Measurements from ENCODE around the gene ACSM4. TPM values are rescaled to one million over a fixed set of nuclear protein-coding genes. Genes with fewer than 3 reads are reported as not detected.

Gene ACSM4
- not detected for total RNA-seq
- not detected for polyA plus RNA-seq
- long read RNA-seq, donor 1, partial matches to known transcripts: 26 of 38 reads
- long read RNA-seq, donor 1, other reads (novel, unspliced or antisense): 12 of 38 reads
- long read RNA-seq, donor 2: 0 reads

DNA sequence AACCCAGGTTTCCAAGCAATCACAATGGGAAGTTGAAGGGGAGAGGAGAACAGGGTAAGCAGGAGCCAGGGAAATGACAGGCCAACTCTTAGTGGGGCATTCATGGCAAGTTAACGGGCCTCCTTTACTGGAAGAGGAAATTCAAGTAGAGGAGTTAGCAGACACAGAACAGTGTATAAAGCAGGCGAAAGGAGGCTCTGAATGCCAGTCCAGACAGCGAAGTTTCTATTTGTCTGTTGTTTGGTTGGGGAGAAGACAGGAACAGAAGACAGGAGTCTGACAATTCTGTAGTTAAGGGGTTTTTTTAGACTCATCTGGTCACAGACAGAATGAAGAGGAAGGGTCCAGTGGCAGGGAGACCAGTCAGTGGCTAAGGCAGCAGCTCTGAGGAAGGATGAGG, at the start of gene ACSM4:
TSS of gene ACSM4 (plus strand) at position 301 of the 400 bp plus-strand sequence. CDS start 260 bp downstream, outside the sequence.
- TF ChIP-seq POLR2A (IDR thresholded peaks at IDR 0.05) (no peak), POLR2AphosphoS5 (IDR thresholded peaks at IDR 0.05) (no peak)
- TF ChIP-seq, protein P1, sequence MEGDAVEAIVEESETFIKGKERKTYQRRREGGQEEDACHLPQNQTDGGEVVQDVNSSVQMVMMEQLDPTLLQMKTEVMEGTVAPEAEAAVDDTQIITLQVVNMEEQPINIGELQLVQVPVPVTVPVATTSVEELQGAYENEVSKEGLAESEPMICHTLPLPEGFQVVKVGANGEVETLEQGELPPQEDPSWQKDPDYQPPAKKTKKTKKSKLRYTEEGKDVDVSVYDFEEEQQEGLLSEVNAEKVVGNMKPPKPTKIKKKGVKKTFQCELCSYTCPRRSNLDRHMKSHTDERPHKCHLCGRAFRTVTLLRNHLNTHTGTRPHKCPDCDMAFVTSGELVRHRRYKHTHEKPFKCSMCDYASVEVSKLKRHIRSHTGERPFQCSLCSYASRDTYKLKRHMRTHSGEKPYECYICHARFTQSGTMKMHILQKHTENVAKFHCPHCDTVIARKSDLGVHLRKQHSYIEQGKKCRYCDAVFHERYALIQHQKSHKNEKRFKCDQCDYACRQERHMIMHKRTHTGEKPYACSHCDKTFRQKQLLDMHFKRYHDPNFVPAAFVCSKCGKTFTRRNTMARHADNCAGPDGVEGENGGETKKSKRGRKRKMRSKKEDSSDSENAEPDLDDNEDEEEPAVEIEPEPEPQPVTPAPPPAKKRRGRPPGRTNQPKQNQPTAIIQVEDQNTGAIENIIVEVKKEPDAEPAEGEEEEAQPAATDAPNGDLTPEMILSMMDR (IDR thresholded peaks at IDR 0.05 in 8 of 11, conservative IDR thresholded peaks at IDR 0.05 in 3 of 11): no peak
- no peak within 1 kb of the TSS for H3K27ac ChIP-seq
- intact Hi-C loops (cut with DNase I; ENCODE audit: low total_unique reads): no loop called here
- H3K9me3 ChIP-seq: no peaks in the 10 kb centered on the region
- H3K4me3 ChIP-seq: no peak within 1 kb of the TSS
- no peak for DNase-seq
- 80 to 92% (median 85%) methylated on average over 3 of the region's 3 CpGs for WGBS, 5 donors
- H3K27me3 ChIP-seq (replicated peaks in 1 of 7): peaks cover 0 to 12% (median 0%) of the 10 kb centered on the region in 7 donors
- no peaks in the 10 kb centered on the region for H3K36me3 ChIP-seq
- no peaks in the 10 kb centered on the region for H3K4me1 ChIP-seq

- no peak for TF ChIP-seq POLR2A (IDR thresholded peaks at IDR 0.05)
- no peak for TF ChIP-seq POLR2AphosphoS5 (IDR thresholded peaks at IDR 0.05)
- TF ChIP-seq, protein P1 (IDR thresholded peaks at IDR 0.05 in 8 of 11, conservative IDR thresholded peaks at IDR 0.05 in 3 of 11): no peak
- 84 to 98% (median 92%) methylated on average over 1 of the region's 1 CpG for WGBS, 5 donors
- Histone ChIP-seq H3K27me3 (replicated peaks in 1 of 7) (peaks cover 0 to 5% (median 0%) of the 10 kb centered on the region in 7 donors), H3K4me3 (no peak overlapping the region), H3K27ac (no peak overlapping the region), H3K9me3 (no peaks in the 10 kb centered on the region), H3K4me1 (no peaks in the 10 kb centered on the region), H3K36me3 (no peaks in the 10 kb centered on the region)
- intact Hi-C loops (cut with DNase I; ENCODE audit: low total_unique reads): no loop called here
- no peak for DNase-seq
Measured at GRCh38 chr12:7259060-7259459, 44.8 kb upstream of the ACSM4 start.

GRCh38 chr12:7264538-7264937, 39.3 kb upstream of the ACSM4 start:
- Histone ChIP-seq H3K27ac (no peak overlapping the region), H3K27me3 (replicated peaks in 1 of 7) (peaks cover 0 to 5% (median 0%) of the 10 kb centered on the region in 7 donors), H3K36me3 (no peaks in the 10 kb centered on the region), H3K4me1 (no peaks in the 10 kb centered on the region), H3K4me3 (no peak overlapping the region), H3K9me3 (no peaks in the 10 kb centered on the region)
- no peak for DNase-seq
- TF ChIP-seq POLR2AphosphoS5 (IDR thresholded peaks at IDR 0.05) (no peak), POLR2A (IDR thresholded peaks at IDR 0.05) (no peak)
- TF ChIP-seq, protein P1 (IDR thresholded peaks at IDR 0.05 in 8 of 11, conservative IDR thresholded peaks at IDR 0.05 in 3 of 11): no peak
- intact Hi-C loops (cut with DNase I; ENCODE audit: low total_unique reads): no loop called here

DNA sequence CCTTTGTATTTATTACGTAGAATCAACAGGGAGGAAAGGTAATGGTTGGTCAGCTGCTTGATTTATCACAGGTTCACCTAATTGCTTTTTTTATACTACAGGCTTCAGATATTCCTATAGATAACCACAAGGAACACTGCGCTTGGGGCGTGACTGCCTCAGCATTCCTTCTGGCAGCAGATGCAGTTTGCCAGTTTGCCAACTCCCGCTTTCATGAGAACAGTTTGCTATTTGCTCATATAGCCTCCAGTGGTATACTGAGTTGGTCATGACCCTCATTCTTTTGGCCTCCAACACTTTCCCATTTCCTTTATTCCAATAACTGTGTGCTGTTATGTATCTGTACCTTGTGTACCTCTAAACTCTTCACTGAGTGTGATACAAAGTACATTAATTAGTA, 38.6 kb upstream of the ACSM4 start:
- H3K9me3 ChIP-seq: no peaks in the 10 kb centered on the region
- H3K4me1 ChIP-seq: no peaks in the 10 kb centered on the region
- TF ChIP-seq POLR2A (IDR thresholded peaks at IDR 0.05) (no peak), POLR2AphosphoS5 (IDR thresholded peaks at IDR 0.05) (no peak)
- TF ChIP-seq, protein P1 (IDR thresholded peaks at IDR 0.05 in 8 of 11, conservative IDR thresholded peaks at IDR 0.05 in 3 of 11): no peak
- H3K36me3 ChIP-seq: no peaks in the 10 kb centered on the region
- DNase-seq: no peak
- WGBS, 5 donors: 87 to 96% (median 94%) methylated on average over 4 of the region's 4 CpGs
- peaks cover 0 to 4% (median 0%) of the 10 kb centered on the region in 7 donors for H3K27me3 ChIP-seq (replicated peaks in 1 of 7)
- no peak overlapping the region for H3K27ac ChIP-seq
- intact Hi-C loops (cut with DNase I; ENCODE audit: low total_unique reads): no loop called here
- no peak overlapping the region for H3K4me3 ChIP-seq

All from spleen (tissue), 13 donors.